ENCODE data around the gene OXNAD1.

OXNAD1 gene, protein sequence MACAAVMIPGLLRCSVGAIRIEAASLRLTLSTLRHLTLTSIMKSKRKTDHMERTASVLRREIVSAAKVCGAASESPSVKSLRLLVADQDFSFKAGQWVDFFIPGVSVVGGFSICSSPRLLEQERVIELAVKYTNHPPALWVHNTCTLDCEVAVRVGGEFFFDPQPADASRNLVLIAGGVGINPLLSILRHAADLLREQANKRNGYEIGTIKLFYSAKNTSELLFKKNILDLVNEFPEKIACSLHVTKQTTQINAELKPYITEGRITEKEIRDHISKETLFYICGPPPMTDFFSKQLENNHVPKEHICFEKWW

DNA sequence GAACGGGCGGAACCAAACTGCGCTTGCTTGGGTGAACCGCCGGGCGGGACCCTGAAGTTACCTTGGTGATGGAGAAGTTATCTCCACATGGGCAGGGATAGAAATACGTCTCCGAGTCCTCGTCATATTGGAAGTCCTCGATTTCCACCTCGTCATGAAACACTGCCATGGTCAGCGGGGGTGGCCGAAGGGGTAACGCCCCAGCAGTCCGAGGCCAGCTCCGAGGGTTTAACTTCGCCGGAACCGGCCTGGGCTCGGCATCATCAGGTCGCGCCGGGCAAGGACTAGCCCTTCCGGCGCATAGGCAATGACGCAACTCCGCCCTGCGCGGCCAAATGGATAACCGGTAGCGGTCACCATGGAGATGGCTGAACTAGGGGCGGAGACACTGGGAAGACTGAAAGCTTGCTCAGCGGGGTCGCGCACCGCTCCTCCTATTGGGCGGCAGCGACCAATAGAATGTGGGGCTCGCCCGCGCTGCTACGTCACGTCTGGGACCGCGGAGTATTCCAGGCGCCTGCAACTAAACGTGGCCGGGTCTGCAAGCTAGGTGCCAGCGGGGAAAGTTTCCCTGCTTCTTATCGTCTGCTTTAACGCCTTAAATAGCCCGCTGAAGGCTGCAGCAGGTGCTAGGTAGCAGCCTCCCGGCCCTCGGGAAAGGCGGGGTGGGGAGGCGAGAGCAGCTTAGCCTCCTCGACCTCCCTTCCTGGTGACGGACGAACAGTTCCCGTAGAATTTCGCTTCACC is at the start of gene OXNAD1, which contains the start of gene DPH3:
OXNAD1 (plus strand) TSS at position 505 of the 747 bp plus-strand sequence. CDS start 5,741 bp downstream, outside the sequence.
DPH3 (minus strand) TSS at position 236 of the 747 bp plus-strand sequence; CDS start at position 169, 67 bp downstream.
- peak; percentile 97 for DNase-seq (ENCODE audit: low read depth)

DNA sequence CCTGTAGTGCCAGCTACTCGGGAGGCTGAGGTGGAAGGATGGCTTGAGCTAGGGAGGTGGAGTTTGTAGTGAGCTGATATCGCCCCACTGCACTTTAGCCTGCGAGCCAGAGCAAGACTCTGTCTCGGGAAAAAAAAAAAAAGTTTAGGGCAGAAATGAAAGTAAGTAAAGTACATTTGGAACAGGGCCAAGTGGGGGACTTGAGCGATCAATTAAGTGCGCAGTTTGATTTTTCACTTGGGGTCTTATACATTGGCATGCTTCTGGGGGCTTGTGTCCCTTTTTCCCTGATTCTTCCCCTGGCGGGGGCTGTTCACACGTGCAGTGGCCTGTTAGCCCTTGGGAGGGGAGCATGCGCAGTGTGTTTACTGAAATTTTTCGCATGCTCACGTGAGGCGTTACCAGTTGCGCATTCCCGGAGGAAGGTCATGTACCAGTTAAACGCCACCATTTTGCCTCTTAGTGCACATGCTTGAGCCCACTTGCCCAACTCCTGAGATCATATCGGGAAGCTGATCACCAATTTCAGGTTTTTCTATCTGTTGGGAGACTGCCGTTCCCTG is 48.6 kb upstream of the OXNAD1 start:
- no peak for DNase-seq (ENCODE audit: low read depth)

DNA sequence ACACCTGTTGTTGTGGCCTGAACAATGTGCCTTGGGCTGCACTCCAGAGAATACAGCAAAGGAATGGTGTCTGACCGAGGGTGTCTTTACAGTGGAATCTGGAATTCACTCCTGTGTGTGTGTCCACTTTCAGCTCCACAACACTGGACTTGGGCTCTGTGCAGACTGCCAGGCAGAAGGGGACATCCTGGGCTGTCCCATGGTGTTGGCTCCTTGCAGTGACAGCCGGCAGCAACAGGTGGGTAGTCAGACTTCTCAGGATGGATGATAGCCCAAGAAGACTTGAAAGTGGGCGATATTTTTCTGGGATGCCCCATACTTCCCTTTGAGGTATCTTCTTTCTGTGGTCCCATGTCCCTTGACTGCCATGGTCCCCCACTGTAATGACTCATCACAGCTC is 45.2 kb upstream of the OXNAD1 start:
- no peak for DNase-seq (ENCODE audit: low read depth)

DNA sequence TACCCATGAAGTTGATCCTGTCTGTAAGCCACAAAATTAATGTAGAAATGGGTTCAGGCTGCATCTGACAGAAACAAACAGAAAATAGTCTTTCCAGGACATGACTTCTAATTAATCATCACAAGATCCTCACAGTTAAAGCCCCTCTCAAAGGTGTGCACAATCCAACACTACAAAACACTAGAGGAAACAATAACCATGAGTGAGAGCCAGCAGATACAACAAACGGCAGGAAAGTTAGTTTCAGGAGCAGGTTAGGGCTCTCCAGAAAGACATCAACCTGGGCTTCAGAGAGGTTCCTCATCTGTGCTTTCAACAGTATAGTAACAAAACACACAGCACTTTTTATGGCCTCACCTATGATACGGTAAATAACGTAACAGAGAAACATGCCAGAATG is 43.0 kb upstream of the OXNAD1 start:
- DNase-seq (ENCODE audit: low read depth): no peak

DNA sequence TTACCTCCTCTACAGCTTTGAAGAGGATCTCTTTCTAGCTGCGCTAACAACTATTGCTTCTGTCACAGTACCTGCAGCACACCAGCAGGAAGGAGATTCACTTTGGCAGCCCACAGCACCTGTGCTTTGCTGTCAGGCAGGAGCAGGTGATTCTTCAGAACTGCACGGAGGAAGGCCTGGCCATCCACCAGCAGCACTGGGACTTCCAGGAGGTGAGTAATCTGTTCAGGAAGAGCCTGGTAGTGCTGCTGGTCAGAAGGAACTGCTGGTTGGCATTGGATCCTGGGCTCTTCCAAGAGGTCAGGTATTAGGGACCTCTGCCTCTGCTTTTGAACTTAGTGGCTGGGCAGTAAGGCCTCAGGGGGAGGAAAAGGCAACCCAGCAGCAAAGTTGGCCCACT is 42.5 kb upstream of the OXNAD1 start:
- DNase-seq (ENCODE audit: low read depth): no peak

DNA sequence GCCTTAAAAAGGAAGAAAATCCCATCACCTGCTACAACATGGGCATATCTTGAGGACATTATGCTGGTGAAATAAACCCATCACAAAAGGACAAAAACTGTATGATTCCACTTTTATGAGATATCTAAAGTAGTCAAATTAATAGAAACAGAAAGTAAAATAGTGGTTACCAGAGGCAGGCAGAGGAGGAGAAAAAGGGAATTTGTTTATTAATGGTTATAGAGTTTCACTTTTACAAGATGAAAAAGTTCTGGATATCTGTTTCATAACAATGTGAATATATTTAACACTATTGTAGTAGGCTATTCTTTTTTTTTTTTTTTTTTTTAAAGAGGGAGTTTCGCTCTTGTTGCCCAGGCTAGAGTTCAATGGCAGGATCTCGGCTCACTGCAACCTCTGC is 40.7 kb upstream of the OXNAD1 start:
- DNase-seq (ENCODE audit: low read depth): no peak

DNA sequence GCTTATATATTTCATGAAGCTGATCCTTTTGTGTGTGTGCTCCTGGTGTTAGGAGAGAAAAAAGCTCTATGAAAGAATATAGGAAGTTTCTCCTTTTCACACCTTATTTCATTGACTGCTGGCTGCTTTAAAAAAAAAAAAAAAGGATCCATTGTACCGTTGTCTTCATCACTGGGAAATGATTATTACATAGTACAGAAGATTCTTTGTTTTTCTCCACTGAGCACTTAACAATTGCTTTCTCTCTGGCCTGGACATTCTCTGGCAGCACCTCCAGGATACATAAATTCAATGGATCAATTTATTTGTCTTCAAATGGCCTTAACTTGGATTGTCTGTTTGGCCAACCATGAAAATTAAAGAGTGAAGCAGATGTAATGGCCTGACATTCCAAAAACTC is 37.4 kb upstream of the OXNAD1 start:
- no peak for DNase-seq (ENCODE audit: low read depth)

DNA sequence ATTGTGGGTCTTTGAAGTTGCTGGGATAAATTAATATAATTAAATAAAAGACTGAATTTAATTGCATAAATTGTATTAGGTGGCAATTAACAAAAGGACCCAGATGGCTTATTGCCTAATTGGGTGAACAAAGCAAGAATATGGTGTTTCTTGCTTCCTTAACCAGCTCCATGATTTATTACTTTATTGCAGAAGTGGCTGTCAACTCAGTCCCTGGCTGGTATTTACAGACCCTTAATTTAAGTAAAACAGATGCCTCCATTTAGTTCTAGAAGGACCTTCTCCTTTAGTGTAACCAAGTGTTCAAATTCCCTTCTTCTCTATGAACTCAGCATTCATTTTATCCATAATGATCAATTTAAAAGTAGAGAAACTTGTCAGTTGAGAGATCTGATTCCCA is 35.3 kb upstream of the OXNAD1 start:
- DNase-seq (ENCODE audit: low read depth): no peak

DNA sequence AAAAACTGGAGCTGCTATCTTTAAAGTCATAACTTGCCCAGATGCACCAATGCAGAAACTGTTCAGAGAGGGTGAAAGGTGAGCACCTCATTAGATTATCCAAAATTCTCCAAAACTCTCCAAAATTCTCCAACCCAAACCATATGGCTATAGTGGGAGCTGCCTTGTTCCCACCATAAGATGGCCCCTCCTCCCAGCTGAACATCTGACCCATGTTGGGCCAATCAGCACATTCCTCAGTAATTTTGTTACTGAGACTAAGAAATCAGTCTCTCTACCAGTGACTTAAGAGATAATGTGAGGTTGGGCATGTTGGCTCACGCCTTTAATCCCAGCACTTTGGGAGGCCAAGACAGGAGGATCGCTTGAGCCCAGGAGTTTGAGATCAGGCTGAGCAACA is 33.0 kb upstream of the OXNAD1 start:
- DNase-seq (ENCODE audit: low read depth): no peak

DNA sequence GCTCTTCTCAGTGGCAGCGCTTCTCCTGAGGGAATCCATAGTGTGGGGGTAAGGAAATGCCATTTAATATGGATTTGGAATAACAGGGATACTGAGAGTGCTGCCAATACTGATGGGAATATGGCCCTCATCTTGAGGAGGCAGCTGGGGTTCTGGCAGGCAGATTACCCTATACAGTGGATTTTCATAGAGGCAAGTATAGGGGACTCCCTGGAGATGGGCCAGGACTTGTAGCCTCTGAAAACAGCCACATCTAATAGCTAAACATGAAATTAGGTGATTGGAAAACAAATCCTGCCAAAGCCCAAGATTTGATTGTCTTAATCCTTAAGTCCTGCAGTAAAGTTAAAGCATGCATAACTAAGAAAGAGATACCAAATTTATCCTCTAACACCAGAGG is 31.2 kb upstream of the OXNAD1 start:
- no peak for DNase-seq (ENCODE audit: low read depth)

DNA sequence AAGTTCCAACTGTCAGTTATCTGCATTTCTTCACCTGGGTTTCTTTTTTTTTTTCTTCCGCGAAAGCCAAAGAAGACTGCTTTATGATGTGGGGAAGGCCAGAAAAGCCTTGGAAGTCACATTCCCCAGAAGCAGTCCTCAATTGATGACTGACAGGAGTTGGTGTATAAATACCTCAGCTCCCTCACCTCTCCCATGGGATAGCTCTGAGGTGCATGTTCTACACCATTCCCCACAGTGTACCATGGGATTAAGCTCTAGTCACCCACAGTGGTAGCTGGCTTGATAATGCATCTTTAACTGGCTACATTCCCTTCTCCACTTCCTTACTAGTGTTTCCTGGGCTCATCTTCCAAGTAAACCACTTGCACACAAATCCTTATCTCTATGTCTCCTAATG is 30.7 kb upstream of the OXNAD1 start:
- DNase-seq (ENCODE audit: low read depth): no peak

DNA sequence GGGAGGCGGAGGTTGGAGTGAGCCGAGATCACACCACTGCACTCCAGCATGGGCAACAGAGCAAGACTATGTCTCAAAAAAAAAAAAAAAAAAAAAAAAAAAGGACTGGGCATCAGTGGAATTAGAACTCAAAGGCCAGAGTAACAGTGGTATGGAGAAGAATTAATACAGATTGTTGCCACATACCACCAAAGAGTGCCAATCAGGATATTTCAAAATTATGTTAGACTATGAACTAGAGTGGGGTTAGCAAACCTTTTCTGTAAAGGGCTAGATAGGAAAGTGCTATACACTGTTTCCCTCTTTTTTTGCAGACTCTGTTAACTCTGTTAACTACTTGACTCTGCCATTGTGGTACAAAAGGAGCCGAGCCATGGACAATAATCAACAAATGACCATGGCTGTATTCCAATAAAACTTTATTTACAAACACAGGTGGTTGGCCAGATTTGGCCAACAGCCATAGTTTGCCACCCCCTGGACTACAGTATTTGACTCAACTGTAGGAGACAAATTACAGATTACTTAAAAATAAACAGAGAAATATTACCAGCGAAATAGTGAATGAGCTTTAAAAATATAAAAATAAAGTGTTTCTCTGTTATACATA is 28.9 kb upstream of the OXNAD1 start:
- DNase-seq (ENCODE audit: low read depth): no peak

DNA sequence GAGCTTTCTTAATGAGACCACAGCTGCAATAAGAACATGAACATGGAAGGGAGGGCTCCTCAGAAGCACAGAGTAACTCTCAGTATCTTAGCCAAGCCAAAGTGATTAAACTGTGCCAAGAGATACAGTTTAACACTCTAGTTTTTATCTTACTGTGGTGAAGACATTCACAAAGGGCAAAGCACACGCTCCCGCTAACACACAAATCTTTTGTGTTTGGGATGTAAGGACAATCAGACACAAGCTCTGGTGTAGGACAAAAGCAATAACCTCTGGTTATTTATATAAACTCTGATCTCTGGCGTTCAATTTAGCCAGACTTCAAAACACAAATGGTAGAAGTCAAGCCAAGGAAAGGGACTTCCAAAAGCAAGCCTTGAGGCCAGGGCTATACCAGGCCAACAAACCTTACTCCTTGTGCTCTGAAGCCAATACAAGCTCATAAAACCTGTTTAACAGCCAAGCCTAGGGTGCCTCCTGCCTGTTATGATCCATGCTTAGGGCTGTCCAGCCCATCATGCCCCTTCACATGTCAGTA is 28.1 kb upstream of the OXNAD1 start:
- DNase-seq (ENCODE audit: low read depth): no peak

DNA sequence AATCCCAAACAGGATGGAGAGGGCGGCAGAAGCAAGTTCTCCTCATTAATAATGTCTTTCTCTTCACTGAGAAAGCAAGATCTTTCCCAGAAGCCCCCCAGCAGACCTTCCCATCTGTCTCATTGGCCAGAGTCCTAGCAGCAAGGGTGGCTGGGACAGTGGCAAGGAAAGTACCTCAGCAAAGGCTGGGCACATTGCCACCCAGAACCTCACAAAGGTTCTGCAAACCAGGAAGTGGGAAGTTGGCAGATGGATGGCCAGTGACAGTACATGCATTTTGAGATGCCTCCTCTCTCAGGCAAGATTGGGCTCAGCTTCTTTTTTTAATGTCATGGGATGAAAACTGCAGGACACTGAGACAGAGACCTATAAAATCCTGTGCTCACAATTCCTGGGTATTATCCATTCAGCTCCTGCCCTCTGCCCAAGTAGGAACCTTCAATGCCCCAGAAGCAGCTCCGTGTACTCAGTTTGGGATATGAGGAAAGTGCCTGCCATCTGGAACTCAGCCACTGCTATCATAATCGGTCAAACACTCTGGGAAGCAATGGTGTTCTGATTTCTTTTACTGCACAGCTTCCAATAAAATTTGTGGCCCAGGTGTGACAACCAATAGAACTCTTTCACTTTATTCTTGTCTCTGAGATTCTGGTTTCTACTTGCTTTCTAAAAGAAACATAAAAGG is 25.8 kb upstream of the OXNAD1 start:
- DNase-seq (ENCODE audit: low read depth): no peak

DNA sequence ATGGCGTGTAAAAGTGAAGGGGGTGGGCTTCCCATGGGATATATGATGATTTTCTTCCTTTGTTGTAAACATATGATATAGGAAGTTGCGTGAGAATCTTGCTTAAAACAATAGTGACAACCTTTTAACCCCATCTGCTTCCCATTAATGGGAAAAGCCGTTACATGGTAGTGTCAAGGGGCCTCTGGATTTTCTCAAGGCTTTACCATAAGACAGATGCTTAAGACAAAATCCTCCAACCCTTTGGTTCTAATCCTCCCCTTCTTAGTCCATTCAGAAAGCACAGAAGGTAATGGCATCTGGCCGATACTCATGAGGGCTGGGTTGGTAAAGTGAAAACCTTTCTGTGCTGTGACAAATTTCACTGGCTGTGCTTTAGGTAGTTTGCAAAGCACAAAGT is 25.2 kb upstream of the OXNAD1 start:
- no peak for DNase-seq (ENCODE audit: low read depth)

DNA sequence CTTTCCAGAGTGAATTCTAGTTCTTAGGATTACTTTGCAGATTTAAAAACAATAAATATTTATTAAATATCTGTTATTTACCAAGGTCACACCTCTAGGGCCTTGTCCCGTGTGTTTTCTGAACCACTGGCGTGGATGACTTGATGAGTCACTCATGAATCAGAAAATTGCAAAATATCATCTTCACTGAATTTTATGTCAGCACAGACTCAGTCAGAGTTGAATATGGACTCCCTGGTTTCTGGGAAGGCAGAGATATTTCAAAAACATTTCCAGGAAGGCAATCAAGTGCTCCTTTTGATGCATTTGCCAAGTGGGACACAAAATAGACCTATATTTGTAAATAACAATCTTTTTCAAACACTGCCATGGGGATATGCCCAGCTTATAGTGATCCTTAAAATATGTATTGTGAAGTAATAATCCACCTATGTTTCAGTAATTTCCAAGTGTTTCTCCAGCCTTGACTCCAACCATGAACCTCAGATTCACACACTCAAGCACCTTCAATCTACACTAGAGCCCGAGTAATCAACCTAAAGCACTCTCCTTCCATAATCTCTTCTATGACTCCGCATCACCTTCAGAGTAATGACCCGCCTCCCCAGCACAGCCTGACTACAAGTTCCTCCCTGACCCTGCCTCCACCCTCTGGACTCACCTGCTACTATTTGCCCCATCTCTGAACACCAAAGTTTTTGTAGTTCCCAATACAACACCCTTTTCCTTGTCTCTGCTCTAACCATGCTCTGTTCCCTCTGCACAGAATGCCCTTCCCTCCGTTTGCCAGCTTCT is 24.6 kb upstream of the OXNAD1 start:
- DNase-seq (ENCODE audit: low read depth): peak; percentile 81

DNA sequence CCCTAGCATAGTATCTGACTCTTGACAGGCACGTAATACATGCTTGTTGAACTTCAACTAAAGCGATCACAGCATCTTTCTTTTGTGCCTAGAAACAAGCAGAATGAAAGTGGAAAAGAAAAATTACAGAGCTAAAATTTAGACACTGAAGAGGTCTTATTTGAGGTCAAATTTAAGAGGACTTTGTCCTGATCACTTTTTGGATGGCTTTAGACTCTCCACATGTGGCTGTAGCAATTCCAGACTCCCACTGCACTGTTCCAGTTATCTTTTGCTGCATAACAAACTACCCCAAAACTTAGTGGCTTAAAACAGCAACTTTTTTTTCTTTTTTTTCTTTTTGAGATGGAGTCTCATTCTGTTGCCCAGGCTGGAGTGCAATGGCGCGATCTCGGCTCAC is 23.8 kb upstream of the OXNAD1 start:
- DNase-seq (ENCODE audit: low read depth): no peak

DNA sequence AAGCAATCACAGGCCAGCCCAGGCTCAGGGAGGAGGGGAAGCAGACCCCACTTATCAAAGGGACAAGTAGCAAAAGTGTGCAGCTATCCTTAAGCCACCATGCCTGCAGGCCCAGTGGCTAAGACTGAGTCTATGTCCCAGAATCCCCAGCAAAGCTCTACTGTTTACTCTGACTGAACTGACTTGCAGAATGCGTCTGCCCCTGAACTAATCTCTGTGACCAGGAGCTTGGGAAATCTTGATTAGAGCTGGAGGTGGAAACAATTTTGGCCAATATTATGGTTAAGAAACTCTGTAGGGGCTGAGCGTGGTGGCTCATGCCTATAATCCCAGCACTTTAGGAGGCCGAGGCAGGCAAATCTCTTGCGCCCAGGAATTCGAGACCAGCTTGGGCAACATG is 22.8 kb upstream of the OXNAD1 start:
- DNase-seq (ENCODE audit: low read depth): no peak

DNA sequence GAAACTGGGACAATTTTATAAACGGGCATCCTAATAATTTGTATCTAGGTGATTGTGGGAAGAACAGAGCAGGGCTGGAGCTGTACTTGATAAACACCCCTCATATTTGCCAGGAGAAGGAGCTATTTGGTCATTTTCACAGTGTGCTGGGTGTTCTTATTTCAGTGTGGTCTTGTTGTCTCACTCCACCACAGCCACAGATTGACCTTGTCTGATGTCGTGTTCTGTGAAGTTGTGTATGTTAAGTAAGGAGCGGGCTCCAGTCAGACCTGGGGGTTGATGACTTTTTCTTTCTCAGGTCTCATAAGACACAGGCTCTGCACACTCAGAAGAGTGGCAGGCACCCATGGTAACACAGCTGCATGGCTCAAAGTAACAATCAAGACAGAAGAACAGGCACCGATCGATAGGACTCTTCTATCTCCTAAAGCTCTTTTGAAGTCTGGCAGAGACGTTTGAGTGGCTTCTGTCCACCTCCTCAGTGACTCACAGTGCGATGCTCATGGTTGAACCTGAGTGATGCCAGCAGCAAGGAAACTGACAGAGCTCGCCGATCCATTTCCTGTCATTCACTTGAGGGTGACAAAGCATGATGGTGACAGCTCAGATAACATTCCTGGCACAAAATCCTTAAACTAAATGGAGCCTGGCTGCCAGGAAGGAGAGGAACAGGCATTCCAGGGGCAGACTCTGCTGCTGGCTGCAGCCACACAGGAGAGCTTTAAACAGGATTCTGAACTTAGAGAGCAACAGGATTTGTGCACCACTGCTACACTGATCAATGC is 21.1 kb upstream of the OXNAD1 start:
- DNase-seq (ENCODE audit: low read depth): no peak

DNA sequence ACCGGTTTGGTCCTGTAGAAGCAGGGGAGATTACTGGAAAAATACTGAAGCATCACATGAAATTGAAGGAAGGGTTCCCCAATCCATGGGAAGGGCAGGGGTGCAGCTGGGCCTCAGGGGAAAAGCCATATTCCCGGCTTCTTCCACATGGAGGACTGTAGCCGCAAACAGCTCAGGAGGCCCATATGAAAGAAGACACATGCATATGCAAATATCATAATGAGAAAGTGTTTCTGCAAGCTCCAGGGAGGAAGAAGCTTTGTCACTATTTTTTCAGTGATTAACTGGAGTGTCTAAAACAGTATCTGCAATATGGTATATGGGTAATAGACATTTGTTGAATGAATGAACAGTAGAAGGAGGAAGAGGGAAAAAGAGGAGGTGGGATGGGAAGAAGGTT is 19.4 kb upstream of the OXNAD1 start:
- DNase-seq (ENCODE audit: low read depth): no peak

Measured in HS-5 (cell line).